Left lung (tissue), 10 donors: ENCODE measurements around the gene DARS1. TPM values are rescaled to one million over a fixed set of nuclear protein-coding genes. Genes with fewer than 3 reads are reported as not detected.

Experiments used
- ATAC-seq: fragments of 200-7000 bp; cut with Tn5 transposase; one replicate; pipeline ENCODE4 v1.9.1; 2020; ENCODE audit warnings: moderate library complexity
- DNase-seq, 4 donors: peaks; one replicate each; pipeline ENCODE4 v3.0.0-alpha.2; 2013 to 2020
- H3K27ac ChIP-seq, 2 donors: fragments of 200-600 bp; sonication (generic) in 1 of 2; one replicate each; pipeline versions ENCODE4 v1.5.0 to v1.8.0; 2020 to 2021
- H3K27me3 ChIP-seq, 2 donors: fragments of 200-600 bp; sonication (generic) in 1 of 2; one replicate each; pipeline versions ENCODE4 v1.5.0 to v1.8.0; 2020 to 2021
- H3K36me3 ChIP-seq, 2 donors: fragments of 200-600 bp; sonication (generic) in 1 of 2; one replicate each; pipeline versions ENCODE4 v1.5.0 to v1.8.0; 2020 to 2021
- H3K4me1 ChIP-seq, 2 donors: fragments of 200-600 bp; one replicate each; pipeline ENCODE4 v1.8.0; 2021
- H3K4me3 ChIP-seq, 2 donors: fragments of 200-600 bp; sonication (generic) in 1 of 2; one replicate each; pipeline versions ENCODE4 v1.5.0 to v1.8.0; 2020 to 2021; ENCODE audit warnings: mild to moderate bottlenecking in 1 of 2
- H3K9me3 ChIP-seq, 2 donors: fragments of 200-600 bp; sonication (generic) in 1 of 2; one replicate each; pipeline versions ENCODE4 v1.5.0 to v1.8.0; 2020 to 2021
- intact Hi-C, 2 donors: fragments of 100-400 bp; cut with DNase I; formaldehyde crosslinking; loops; one replicate each; pipeline versions ENCODE4 v1.11.2 to v1.14.2; 2022
- polyA plus RNA-seq, 6 donors: library from polyadenylated mRNA; unstranded; fragments of 120-200 nt; gene quantifications; one replicate each; pipeline ENCODE4 v1.2.1, GENCODE V29; 2013; ENCODE audit not compliant: insufficient read length in 6 of 6
- total RNA-seq, 2 donors: library from RNA; stranded (reverse); fragmentation: NEBNext Ultra II Directional; extraction: Animal tissue kit (Norgen Biotek cat#: 25700); gene quantifications; one replicate each; pipeline ENCODE4 v1.2.1, GENCODE V29; 2021
- TF ChIP-seq, protein P1 (sequence below), 2 donors: fragments of 200-600 bp; sonication (generic) in 1 of 2; IDR thresholded peaks; one replicate each; pipeline versions ENCODE4 v1.5.0 to v1.8.0; 2021; ENCODE audit warnings: antibody characterized with exemption in 2 of 2
- donor health status: DM: no; HTN: yes; CAD: no.
- donor health status: DM: no; HTN: no; CAD: no.

DARS1 gene
- total and polyA plus RNA-seq, 8 donors, result 46.9 to 165 (median 134) TPM

- H3K4me1 ChIP-seq, result peaks cover 0 to 12% of the 10 kb centered on the region in 2 donors
- intact Hi-C loops, result no loop called here
- no peaks in the 10 kb centered on the region for H3K9me3 ChIP-seq
- no peak overlapping the region for H3K4me3 ChIP-seq
- DNase-seq (no peak), ATAC-seq (peak; percentile 14)
- H3K36me3 ChIP-seq, result no peaks in the 10 kb centered on the region
- H3K27me3 ChIP-seq, result no peaks in the 10 kb centered on the region
- peak overlapping the region in 1 of 2 donors; percentile 26 for H3K27ac ChIP-seq
- TF ChIP-seq, protein P1, sequence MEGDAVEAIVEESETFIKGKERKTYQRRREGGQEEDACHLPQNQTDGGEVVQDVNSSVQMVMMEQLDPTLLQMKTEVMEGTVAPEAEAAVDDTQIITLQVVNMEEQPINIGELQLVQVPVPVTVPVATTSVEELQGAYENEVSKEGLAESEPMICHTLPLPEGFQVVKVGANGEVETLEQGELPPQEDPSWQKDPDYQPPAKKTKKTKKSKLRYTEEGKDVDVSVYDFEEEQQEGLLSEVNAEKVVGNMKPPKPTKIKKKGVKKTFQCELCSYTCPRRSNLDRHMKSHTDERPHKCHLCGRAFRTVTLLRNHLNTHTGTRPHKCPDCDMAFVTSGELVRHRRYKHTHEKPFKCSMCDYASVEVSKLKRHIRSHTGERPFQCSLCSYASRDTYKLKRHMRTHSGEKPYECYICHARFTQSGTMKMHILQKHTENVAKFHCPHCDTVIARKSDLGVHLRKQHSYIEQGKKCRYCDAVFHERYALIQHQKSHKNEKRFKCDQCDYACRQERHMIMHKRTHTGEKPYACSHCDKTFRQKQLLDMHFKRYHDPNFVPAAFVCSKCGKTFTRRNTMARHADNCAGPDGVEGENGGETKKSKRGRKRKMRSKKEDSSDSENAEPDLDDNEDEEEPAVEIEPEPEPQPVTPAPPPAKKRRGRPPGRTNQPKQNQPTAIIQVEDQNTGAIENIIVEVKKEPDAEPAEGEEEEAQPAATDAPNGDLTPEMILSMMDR (IDR thresholded peaks at IDR 0.05), result no peak
Observed at GRCh38 chr2:136000502-136000901, 15.1 kb upstream of the DARS1 start.

- intact Hi-C loops, result no loop called here
- no peak for DNase-seq
- Histone ChIP-seq H3K9me3 (no peaks in the 10 kb centered on the region), H3K4me3 (no peak overlapping the region), H3K4me1 (peaks cover 0 to 9% of the 10 kb centered on the region in 2 donors), H3K27ac (no peak overlapping the region), H3K27me3 (no peaks in the 10 kb centered on the region), H3K36me3 (no peaks in the 10 kb centered on the region)
- TF ChIP-seq, protein P1 (IDR thresholded peaks at IDR 0.05), result no peak
- ATAC-seq, result no peak
Observed at GRCh38 chr2:135999899-136000298, 14.5 kb upstream of the DARS1 start.

DNA sequence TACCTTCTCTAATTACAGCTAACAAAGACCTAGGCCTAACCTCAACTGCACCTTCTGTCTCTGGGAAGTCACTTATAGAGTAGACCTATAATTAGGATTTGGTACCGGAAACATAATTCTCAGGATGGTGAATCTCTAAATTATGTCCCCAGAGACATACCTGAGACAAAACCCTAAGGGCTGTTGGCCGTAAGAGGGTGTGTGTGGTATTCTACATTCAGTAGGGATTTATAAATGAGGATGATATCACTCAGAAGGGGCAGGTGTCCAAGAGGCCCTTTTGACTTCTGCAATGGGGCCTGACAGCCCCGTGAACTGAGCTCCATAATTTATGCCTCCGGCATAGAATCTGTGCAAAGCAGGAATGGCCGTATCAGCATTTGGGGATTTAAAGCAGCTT is 13.5 kb upstream of the DARS1 start:
- DNase-seq, result no peak
- intact Hi-C loops, result no loop called here
- Histone ChIP-seq H3K4me1 (peaks cover 0 to 9% of the 10 kb centered on the region in 2 donors), H3K27ac (no peak overlapping the region), H3K27me3 (no peaks in the 10 kb centered on the region), H3K4me3 (no peak overlapping the region), H3K9me3 (no peaks in the 10 kb centered on the region), H3K36me3 (no peaks in the 10 kb centered on the region)
- ATAC-seq, result no peak
- TF ChIP-seq, protein P1 (IDR thresholded peaks at IDR 0.05), result no peak

GRCh38 chr2:135997380-135997779 is 12.0 kb upstream of the DARS1 start:
- Histone ChIP-seq H3K9me3 (no peaks in the 10 kb centered on the region), H3K4me3 (no peak overlapping the region), H3K27me3 (no peaks in the 10 kb centered on the region), H3K36me3 (no peaks in the 10 kb centered on the region), H3K4me1 (peaks cover 0 to 9% of the 10 kb centered on the region in 2 donors), H3K27ac (no peak overlapping the region)
- intact Hi-C loops, result no loop called here
- TF ChIP-seq, protein P1 (IDR thresholded peaks at IDR 0.05), result no peak
- peak in 2 of 4 donors; percentile 52 to 69 for DNase-seq
- ATAC-seq, result peak; percentile 49

DNA sequence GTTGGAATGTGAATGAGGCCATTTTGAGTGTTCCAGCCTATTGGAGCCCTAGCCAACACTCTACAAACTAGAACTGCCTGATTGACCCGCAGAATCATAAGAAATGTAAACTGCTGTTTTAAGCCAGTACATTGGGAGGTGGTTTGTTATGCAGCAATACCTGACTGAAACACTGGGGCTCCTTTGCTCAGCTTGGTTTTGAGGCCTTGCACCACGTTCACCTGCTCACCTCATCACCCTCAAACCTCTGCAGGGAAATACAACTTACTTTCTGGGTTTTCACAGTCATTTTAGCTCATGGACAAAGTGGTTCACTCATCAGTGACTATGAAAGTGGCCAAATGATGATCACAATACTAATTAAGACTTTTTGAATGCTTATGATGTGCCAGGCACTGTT is 10.9 kb upstream of the DARS1 start:
- Histone ChIP-seq H3K27ac (no peak overlapping the region), H3K9me3 (no peaks in the 10 kb centered on the region), H3K4me1 (peaks cover 0 to 9% of the 10 kb centered on the region in 2 donors), H3K4me3 (no peak overlapping the region), H3K27me3 (no peaks in the 10 kb centered on the region), H3K36me3 (no peaks in the 10 kb centered on the region)
- DNase-seq, result no peak
- intact Hi-C loops, result no loop called here
- ATAC-seq, result no peak
- TF ChIP-seq, protein P1 (IDR thresholded peaks at IDR 0.05), result no peak
